Measurements from ENCODE around the gene CDK15.
"Not testable (repeated sequence)": the region's sequence is repeated elsewhere in the genome, so short reads cannot be mapped to it uniquely, and the experiment has no call there.

CDK15 gene

GRCh38 chr2:201790989-201791388, 15.3 kb upstream of the CDK15 start:
- no peak for DNase-seq

GRCh38 chr2:201793631-201794030, 12.7 kb upstream of the CDK15 start:
- DNase-seq: no peak

- no peak for DNase-seq
These were observed 12.0 kb upstream of the CDK15 start for GRCh38 chr2:201794294-201794693.

- peak; percentile 23 for DNase-seq
These were observed 10.5 kb upstream of the CDK15 start for GRCh38 chr2:201795607-201796477.

GRCh38 chr2:201796478-201796865, 9.9 kb upstream of the CDK15 start:
- DNase-seq: no peak

- no peak for DNase-seq
These were observed 9.0 kb upstream of the CDK15 start for GRCh38 chr2:201797175-201797840.

- no peak for DNase-seq
These were observed 8.0 kb upstream of the CDK15 start for GRCh38 chr2:201798252-201798913.

- DNase-seq: peak; percentile 3
These were observed 7.4 kb upstream of the CDK15 start for GRCh38 chr2:201798914-201799285.

GRCh38 chr2:201807452-201807999, 1.2 kb downstream of the CDK15 start:
- no peak for DNase-seq

- DNase-seq: no peak
These were observed 1.7 kb downstream of the CDK15 start for GRCh38 chr2:201808027-201808426.

- no peak for DNase-seq
These were observed 3.3 kb downstream of the CDK15 start for GRCh38 chr2:201809633-201810032.

GRCh38 chr2:201810604-201811003, 4.3 kb downstream of the CDK15 start:
- not testable (repeated sequence) for DNase-seq

GRCh38 chr2:201813996-201814760, 7.8 kb downstream of the CDK15 start:
- DNase-seq: no peak

GRCh38 chr2:201816657-201817575, 10.6 kb downstream of the CDK15 start:
- no peak for DNase-seq

- no peak for DNase-seq
These were observed 14.2 kb downstream of the CDK15 start for GRCh38 chr2:201820383-201821007.

- no peak for DNase-seq
These were observed 14.7 kb downstream of the CDK15 start for GRCh38 chr2:201821080-201821479.

- no peak for DNase-seq
These were observed 17.9 kb downstream of the CDK15 start for GRCh38 chr2:201824212-201824611.

GRCh38 chr2:201827621-201828020, 21.3 kb downstream of the CDK15 start:
- DNase-seq: no peak

GRCh38 chr2:201828220-201828619, 21.9 kb downstream of the CDK15 start:
- DNase-seq: no peak

- no peak for DNase-seq
These were observed 24.3 kb downstream of the CDK15 start for GRCh38 chr2:201830666-201831065.

- no peak for DNase-seq
These were observed 25.1 kb downstream of the CDK15 start for GRCh38 chr2:201831469-201831868.
